ENCODE data around the gene TAGLN2. TPM values are rescaled to one million over a fixed set of nuclear protein-coding genes. Genes with fewer than 3 reads are reported as not detected.

Gene TAGLN2
- 124 and 172 TPM in 2 replicates for total RNA-seq

DNA sequence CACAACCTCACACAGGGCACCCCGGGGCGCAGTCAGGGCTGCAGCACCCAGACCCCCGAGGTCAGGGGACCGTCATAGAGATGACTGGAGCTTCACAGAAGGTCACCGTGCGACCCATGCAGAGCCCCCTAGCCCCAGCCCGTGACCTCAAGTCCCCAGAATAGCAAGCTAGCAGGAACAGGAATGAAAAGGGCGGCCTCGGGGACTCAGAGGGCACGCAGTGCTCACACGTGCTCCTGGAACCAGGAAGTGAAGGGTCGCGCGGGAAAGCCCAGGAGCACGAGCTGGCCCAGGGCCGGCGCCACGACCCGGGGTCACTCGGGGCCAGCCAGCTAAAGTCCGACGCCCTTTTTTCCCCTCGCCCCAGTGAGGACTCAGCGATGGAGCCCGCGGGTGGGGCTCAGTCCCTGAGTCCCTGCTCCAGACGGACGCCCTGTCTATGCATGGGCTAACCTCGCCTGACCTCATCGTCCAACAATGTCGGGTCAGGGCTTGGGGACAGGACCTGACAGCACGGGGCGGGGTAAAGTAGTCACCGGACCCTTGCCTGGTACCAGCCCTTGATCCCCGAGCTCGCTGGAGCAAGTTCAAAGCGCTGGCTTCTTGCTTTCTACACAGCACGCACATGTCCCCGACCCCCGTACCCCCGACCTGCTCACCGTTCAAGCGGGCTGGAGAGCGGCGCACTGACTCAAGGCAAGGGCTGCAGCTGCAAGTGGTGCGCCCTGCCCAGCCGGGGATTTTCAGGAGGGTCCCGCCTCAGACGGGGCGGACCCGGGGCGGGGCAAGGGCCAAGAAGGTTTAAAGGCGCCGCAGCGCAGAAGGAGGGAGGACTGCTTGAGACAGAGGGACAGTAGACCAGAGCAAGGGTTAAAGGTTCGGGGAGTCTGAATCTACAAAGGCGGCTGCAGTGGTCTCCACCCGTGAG lies at the start of gene TAGLN2:
TAGLN2 (minus strand) TSS at position 717 of the 928 bp plus-strand sequence. CDS start 4,998 bp downstream, outside the sequence.

DNA sequence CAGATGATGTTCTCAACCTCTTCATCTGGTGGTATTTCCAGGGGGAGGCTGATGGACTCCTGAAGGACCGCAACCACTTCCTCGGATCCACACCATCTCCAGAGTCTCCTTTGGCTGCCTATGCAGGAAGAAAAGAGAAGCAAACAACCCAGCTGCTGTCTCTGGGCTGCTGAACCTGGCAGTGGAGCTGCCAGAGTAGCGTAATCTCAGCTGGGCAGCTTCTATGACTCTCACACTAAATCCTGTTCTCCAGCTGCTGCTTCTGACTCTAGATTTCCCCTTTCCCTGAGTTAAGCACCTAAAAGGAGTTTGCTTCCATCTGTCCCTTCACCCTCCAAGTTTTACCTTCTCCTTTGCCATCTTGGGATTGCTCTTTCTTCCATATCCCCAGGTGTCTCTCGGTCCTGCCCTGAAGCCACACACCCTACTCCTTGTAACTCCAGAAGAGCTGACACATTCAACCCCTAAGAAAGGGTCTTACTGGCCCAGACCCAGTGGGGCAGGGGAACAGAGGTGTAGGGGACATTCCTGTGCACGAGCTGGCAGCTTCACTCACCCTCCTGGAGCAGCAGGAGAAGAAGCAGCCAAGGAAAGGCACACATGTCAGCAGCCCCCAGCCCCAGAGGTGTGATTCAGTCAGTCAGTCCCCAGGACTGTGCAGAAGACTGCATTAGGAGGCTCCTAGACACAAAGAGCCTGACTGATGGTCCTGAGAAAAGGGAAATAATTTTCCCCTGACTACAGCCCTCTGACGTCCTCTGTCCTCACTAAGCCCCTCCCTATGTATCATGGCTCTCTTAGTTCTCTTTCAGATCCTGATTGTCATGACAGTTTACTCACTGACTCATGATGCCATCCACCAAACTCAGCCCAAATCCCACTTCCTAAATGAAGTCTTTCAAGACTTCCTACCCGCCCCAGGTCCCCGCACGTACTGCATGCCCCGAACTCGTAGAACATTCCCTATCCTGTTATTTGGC lies 28.5 kb upstream of the TAGLN2 start, which contains the start of gene SLAMF9:
SLAMF9 (minus strand) TSS at position 702 of the 980 bp plus-strand sequence; CDS start at position 602, 100 bp downstream.

DNA sequence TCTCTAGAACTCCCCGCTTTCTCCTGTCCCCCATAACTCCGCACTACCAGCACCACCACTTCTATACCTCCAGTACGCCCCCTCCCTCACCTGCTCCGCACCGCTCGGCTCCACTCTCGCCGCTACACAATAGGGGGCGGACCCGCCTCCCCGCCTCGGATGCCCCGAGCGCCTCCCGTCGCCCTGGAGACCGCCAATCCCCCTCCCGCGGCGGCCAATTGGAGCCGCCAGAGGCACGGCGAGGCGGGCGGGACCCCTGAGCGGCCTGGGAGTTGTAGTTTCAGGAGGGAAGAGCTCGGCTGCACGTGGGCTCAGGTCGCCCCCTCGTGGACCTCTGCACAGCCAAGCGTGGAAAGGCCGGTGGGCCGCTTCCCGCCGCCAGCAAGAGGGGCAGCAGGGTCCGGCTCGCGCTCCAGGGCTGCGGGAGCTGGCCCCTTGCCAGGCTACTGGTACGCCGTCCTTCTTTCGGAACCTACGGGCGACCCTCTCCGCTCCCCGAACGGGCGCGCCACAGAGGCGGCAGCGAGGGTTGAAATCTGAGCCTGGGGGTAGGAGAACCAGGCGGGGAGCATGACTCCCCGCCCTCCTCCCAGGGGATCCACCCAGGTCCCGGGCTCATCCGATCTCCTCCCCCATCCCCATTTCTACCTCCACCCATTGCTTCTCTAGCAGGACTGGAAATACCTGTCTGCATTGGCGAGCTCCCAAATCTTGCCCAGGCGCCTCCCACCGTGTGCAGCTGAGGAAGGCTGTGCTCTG lies 20.4 kb upstream of the TAGLN2 start, which contains the start of gene IGSF9:
IGSF9 (minus strand) TSS at position 131 of the 759 bp plus-strand sequence. CDS start 2,159 bp downstream, outside the sequence.

DNA sequence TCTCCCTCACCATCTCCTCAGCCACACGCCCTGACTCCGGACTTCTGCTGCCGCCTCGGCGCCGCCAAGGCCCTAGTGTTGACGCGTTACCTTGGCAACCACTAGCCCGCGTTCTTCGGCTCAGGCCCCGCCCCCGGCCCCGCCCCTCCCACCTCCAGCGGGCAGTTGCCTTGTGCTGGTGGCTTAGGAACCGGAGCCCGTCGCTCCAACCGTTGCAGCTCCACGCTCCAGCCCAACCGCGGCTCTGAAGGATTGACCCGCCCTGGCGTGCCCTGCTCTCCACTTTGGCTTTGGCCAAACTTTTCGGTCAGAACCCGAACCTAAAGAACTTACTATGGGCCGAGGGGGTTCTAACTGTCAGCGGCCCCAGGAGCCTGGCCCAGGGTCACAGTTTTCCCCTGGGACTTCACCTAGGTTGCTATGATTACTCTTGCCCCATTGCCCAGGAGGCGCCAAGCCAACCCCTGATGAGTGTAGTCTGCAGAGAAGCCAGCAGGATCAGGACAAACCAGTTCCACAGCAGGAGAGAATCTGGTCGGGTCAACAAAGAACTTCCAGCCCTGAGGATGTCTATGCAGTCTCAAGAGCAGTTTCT lies 25.1 kb downstream of the TAGLN2 start, which contains the start of gene CFAP45:
CFAP45 (minus strand) TSS at position 80 of the 595 bp plus-strand sequence; CDS start at position 13, 67 bp downstream.

Small RNA genes within 50 kb of the gene (small RNA-seq; reads per million reads assigned to genes)
- gene MIR4259: not detected

Other genes with a start within 250 kb of the TAGLN2 start
- gene CRP, start 210.9 kb downstream of the TAGLN2 start, total RNA-seq: not detected in 2 replicates
- gene DUSP23, start 144.5 kb downstream of the TAGLN2 start, total RNA-seq: 7.6 and 15.9 TPM in 2 replicates
- gene FCRL6, start 123.1 kb downstream of the TAGLN2 start, total RNA-seq: not detected in 2 replicates
- gene SLAMF8, start 98.6 kb downstream of the TAGLN2 start, total RNA-seq: 0.24 and 0.49 TPM in 2 replicates
- gene VSIG8, start 62.9 kb downstream of the TAGLN2 start, total RNA-seq: not detected in 2 replicates
- 0.12 and 0.16 TPM in 2 replicates for gene CFAP45, start 25.3 kb downstream of the TAGLN2 start, total RNA-seq
- under 0.01 TPM in 1 of 2 replicates, not detected in the other for gene IGSF9, start 20.1 kb upstream of the TAGLN2 start, total RNA-seq
- not detected in 2 replicates for gene SLAMF9, start 28.7 kb upstream of the TAGLN2 start, total RNA-seq
- 5.1 and 5.4 TPM in 2 replicates for gene PIGM, start 106.5 kb upstream of the TAGLN2 start, total RNA-seq
- not detected in 2 replicates for gene KCNJ10, start 144.7 kb upstream of the TAGLN2 start, total RNA-seq
- gene KCNJ9, start 156.0 kb upstream of the TAGLN2 start, total RNA-seq: not detected in 2 replicates
- 20.9 TPM in 2 replicates for gene IGSF8, start 173.1 kb upstream of the TAGLN2 start, total RNA-seq
- not detected in 2 replicates for gene ATP1A2, start 190.3 kb upstream of the TAGLN2 start, total RNA-seq
- gene ATP1A4, start 226.1 kb upstream of the TAGLN2 start, total RNA-seq: not detected in 2 replicates

All from hair follicle dermal papilla cell (primary cell).